Esophagus muscularis mucosa (tissue), 3 donors: Measurements from ENCODE around the gene SPSB4.

ENCODE experiments used
- CTCF ChIP-seq, 3 experiments: fragments of 200-600 bp in 2 of 3; fragments of 450-650 bp in 1 of 3; sonication (generic) in 2 of 3; IDR thresholded peaks; one replicate each; pipeline ENCODE4 v1.5.1; 2017 to 2019; ENCODE audit warnings: antibody characterized with exemption in 3 of 3, mild to moderate bottlenecking in 2 of 3, moderate library complexity in 1 of 3
- EP300 ChIP-seq: sonication (generic); formaldehyde crosslinking; IDR thresholded peaks from one replicate; pipeline ENCODE4 v1.6.1; 2017; ENCODE audit warnings: antibody characterized with exemption

DNA sequence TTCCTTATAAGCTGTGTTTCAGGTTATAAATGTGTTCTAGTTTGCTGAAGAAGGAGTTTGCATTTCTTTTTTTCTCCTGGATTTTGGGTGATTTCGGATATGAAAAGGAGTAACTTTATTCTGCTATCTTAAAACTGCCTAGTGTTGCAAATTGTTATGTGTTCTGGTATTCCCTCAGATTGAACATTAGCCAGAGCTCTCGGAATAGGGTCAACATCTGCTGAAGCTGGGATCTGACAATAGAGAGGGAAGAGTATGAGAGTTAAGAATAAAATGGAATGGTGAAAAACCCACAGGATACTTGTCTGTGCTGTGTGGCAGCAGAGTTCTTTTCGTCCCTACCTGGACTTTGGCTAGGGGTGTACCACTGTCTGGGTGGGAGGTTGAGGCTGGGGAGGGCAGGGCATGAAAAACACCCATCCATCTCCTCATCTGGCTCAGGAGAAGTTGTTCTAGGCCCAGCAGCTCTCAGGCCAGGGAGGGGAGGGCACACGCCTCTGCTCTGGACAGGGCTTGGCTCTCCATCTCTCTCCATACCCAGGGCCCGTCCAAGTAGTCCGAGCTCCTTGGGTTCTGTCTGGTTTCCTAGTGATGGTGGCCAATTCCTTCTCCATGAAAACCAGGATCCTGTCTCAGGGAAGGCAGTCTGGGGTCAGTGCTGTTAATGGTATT is 13.2 kb downstream of the SPSB4 start:
- TF ChIP-seq CTCF (IDR thresholded peaks at IDR 0.05) = no peak
- TF ChIP-seq EP300 = no peak
